ENCODE measurements around the gene CLEC16A.

DNA sequence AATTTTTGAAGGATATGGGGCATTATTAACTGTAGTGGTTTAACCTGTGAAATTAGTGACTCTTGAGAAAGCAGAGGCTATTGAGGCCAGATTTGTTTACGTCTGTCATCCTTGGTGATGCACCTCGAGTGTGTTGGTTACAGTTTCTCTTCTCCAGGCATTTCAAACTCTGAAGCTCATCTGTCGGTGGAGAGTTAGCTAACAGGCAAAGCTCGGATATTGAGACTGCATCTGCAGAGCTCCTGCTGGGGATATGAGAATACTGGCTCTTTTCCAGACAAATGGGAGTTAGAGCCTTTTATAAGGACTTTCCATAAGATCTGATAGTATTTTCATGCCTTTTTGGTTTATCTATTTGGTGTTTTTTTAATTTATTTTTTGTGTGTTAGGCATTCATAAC is 6.7 kb downstream of the CLEC16A start:
- no peak for TF ChIP-seq POLR2AphosphoS5 (IDR thresholded peaks at IDR 0.05; ENCODE audit: low read depth)
- TF ChIP-seq, protein P1, sequence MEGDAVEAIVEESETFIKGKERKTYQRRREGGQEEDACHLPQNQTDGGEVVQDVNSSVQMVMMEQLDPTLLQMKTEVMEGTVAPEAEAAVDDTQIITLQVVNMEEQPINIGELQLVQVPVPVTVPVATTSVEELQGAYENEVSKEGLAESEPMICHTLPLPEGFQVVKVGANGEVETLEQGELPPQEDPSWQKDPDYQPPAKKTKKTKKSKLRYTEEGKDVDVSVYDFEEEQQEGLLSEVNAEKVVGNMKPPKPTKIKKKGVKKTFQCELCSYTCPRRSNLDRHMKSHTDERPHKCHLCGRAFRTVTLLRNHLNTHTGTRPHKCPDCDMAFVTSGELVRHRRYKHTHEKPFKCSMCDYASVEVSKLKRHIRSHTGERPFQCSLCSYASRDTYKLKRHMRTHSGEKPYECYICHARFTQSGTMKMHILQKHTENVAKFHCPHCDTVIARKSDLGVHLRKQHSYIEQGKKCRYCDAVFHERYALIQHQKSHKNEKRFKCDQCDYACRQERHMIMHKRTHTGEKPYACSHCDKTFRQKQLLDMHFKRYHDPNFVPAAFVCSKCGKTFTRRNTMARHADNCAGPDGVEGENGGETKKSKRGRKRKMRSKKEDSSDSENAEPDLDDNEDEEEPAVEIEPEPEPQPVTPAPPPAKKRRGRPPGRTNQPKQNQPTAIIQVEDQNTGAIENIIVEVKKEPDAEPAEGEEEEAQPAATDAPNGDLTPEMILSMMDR (IDR thresholded peaks at IDR 0.05; ENCODE audit: insufficient read depth, low read length): no peak
- no peak for TF ChIP-seq SPI1 (IDR thresholded peaks at IDR 0.05; ENCODE audit: borderline replicate concordance, low read depth)
- TF ChIP-seq GABPA (IDR thresholded peaks at IDR 0.05; ENCODE audit: low read depth): no peak

Data from HL-60 (cell line).